ENCODE data around the gene WTAP.
A peak's percentile ranks its signal among the peaks of the same experiment; 100 is the strongest.
"Not testable (repeated sequence)": the region's sequence is repeated elsewhere in the genome, so short reads cannot be mapped to it uniquely, and the experiment has no call there.

The WTAP gene

GRCh38 chr6:159687341-159687740, 40.0 kb upstream of the WTAP start:
- peaks cover 38% of the 10 kb centered on the region for H3K36me3 ChIP-seq (ENCODE audit: insufficient read depth, low read length)
- no peak overlapping the region for H3K9ac ChIP-seq (ENCODE audit: low read length)
- H3K4me1 ChIP-seq (ENCODE audit: insufficient read depth, low read length): peaks cover 22% of the 10 kb centered on the region
- H3K4me3 ChIP-seq (ENCODE audit: low read depth in 1 of 2, low read length in 2 of 2): no peak overlapping the region
- H3K27ac ChIP-seq (ENCODE audit: low read depth, low read length): no peak overlapping the region
- no peaks in the 10 kb centered on the region for H3K27me3 ChIP-seq (ENCODE audit: control insufficient read depth in 1 of 2, insufficient read depth in 2 of 2, low read length in 2 of 2)
- no peaks in the 10 kb centered on the region for H3K9me3 ChIP-seq (ENCODE audit: low read length)

DNA sequence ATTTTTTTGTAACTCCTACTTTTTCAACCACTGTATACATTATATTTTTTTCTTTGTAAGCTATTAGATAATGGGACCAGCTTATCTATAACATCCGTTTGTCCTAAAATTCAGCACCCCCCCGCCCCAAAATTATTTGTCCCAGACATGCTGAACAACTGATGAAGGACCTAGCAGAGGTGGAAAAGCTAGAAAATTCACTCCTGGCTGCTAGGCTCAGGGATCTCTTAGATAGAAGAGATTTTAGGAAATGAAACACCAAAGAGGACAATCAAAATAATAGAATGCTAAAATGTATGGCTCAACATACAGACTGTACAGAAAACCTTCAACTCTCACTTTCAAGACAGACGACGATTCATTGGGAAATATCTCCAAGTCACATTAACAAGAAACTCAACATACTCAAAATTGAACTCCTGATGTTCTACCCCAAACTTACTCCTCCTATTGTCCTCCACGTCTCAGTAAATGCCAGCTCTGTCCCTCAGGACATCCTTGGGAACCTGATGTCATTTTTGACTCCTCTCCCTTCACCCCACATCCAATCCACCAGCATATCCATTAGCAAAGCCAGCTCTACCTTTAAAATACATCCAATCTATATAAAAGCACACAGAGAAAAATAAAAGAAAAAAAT, 38.9 kb upstream of the WTAP start:
- H3K36me3 ChIP-seq (ENCODE audit: insufficient read depth, low read length): peaks cover 38% of the 10 kb centered on the region
- H3K27ac ChIP-seq (ENCODE audit: low read depth, low read length): no peak overlapping the region
- no peak overlapping the region for H3K4me3 ChIP-seq (ENCODE audit: low read depth in 1 of 2, low read length in 2 of 2)
- no peaks in the 10 kb centered on the region for H3K27me3 ChIP-seq (ENCODE audit: control insufficient read depth in 1 of 2, insufficient read depth in 2 of 2, low read length in 2 of 2)
- H3K9ac ChIP-seq (ENCODE audit: low read length): no peak overlapping the region
- no peaks in the 10 kb centered on the region for H3K9me3 ChIP-seq (ENCODE audit: low read length)
- H3K4me1 ChIP-seq (ENCODE audit: insufficient read depth, low read length): peaks cover 20% of the 10 kb centered on the region

DNA sequence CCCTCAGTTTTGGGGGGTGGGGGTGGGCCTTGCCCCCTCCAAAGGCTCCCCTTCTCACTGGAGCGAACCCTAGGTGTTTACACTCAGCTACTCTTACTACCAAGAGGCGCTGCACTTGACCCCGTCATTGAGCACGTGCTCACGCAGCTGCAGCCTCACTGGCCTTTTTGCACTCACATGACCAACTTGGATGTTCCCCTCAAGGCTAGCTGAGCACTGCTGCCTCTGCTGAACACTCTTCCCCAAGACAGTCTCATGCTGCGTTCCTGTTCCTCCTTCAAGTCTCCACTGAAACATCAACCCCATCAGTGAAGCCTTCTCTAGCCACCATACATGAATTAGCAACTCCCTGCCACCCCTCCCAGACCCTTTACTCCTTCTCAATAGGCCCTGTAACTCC, 38.3 kb upstream of the WTAP start:
- Histone ChIP-seq H3K4me3 (ENCODE audit: low read depth in 1 of 2, low read length in 2 of 2) (no peak overlapping the region), H3K9ac (ENCODE audit: low read length) (no peak overlapping the region), H3K27me3 (ENCODE audit: control insufficient read depth in 1 of 2, insufficient read depth in 2 of 2, low read length in 2 of 2) (no peaks in the 10 kb centered on the region), H3K9me3 (ENCODE audit: low read length) (no peaks in the 10 kb centered on the region), H3K4me1 (ENCODE audit: insufficient read depth, low read length) (peaks cover 22% of the 10 kb centered on the region), H3K27ac (ENCODE audit: low read depth, low read length) (no peak overlapping the region), H3K36me3 (ENCODE audit: insufficient read depth, low read length) (peaks cover 32% of the 10 kb centered on the region)

- not testable (repeated sequence) for H3K4me3 ChIP-seq (ENCODE audit: low read depth in 1 of 2, low read length in 2 of 2); H3K9ac ChIP-seq (ENCODE audit: low read length); H3K9me3 ChIP-seq (ENCODE audit: low read length); H3K27ac ChIP-seq (ENCODE audit: low read depth, low read length); H3K27me3 ChIP-seq (ENCODE audit: control insufficient read depth in 1 of 2, insufficient read depth in 2 of 2, low read length in 2 of 2)
- Histone ChIP-seq H3K4me1 (ENCODE audit: insufficient read depth, low read length) (peaks cover 25% of the 10 kb centered on the region), H3K36me3 (ENCODE audit: insufficient read depth, low read length) (peaks cover 26% of the 10 kb centered on the region)
Measured at GRCh38 chr6:159690135-159690534, 37.2 kb upstream of the WTAP start.

DNA sequence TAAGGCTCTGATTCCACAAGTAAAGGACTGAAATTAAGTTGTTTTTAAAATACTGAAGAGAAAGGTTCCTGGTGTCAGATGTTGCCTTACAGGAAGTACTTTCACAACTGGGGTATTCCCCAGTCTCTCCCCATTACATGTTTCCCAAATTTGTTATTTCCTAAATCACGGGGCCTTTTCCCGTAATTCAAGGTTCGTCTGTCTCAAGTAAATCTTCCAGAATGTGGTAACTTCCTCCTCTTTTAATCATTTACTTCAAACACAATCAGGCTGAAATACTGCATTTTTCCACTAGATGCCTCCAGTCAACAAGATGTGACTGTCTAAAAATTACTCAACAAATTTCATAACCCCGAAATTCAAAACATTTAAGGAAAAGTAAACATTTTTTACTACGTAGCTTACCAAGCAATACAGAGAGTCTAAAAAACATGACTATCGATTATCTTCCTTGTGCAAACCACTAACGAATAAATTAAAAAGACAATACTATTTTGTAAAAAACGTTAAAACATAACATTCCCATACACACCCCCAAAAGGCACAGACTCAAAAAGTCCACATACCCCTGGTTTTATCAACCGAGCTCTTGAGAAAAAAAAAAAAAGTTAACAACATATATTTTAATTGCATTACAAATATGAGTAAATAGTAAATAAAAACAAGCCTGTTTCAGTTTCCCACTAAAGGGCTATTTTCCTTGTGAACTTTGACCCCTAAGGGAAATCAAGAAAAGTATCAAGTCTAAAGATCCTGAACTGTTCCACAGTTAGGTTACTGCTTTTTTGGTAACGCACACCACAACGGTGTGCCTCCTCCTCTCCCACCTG, 36.0 kb upstream of the WTAP start:
- Histone ChIP-seq H3K9me3 (ENCODE audit: low read length) (no peaks in the 10 kb centered on the region), H3K4me1 (ENCODE audit: insufficient read depth, low read length) (peaks cover 25% of the 10 kb centered on the region)

GRCh38 chr6:159691963-159692287, 35.4 kb upstream of the WTAP start:
- peak overlapping the region; percentile 62 to 98 for H3K4me3 ChIP-seq (ENCODE audit: low read depth in 1 of 2, low read length in 2 of 2)
- no peaks in the 10 kb centered on the region for H3K9me3 ChIP-seq (ENCODE audit: low read length)
- peak overlapping the region; percentile 94 for H3K27ac ChIP-seq (ENCODE audit: low read depth, low read length)
- H3K36me3 ChIP-seq (ENCODE audit: insufficient read depth, low read length): peaks cover 17% of the 10 kb centered on the region
- no peaks in the 10 kb centered on the region for H3K27me3 ChIP-seq (ENCODE audit: control insufficient read depth in 1 of 2, insufficient read depth in 2 of 2, low read length in 2 of 2)
- H3K9ac ChIP-seq (ENCODE audit: low read length): peak overlapping the region; percentile 83
- peaks cover 25% of the 10 kb centered on the region for H3K4me1 ChIP-seq (ENCODE audit: insufficient read depth, low read length)

More for the DNA sequence above, 36.0 kb upstream of the WTAP start:
- peak overlapping the region; percentile 83 for H3K9ac ChIP-seq (ENCODE audit: low read length)
- H3K36me3 ChIP-seq (ENCODE audit: insufficient read depth, low read length): peaks cover 17% of the 10 kb centered on the region
- no peaks in the 10 kb centered on the region for H3K27me3 ChIP-seq (ENCODE audit: control insufficient read depth in 1 of 2, insufficient read depth in 2 of 2, low read length in 2 of 2)
- H3K27ac ChIP-seq (ENCODE audit: low read depth, low read length): peak overlapping the region; percentile 94
- peak overlapping the region; percentile 62 to 98 for H3K4me3 ChIP-seq (ENCODE audit: low read depth in 1 of 2, low read length in 2 of 2)

DNA sequence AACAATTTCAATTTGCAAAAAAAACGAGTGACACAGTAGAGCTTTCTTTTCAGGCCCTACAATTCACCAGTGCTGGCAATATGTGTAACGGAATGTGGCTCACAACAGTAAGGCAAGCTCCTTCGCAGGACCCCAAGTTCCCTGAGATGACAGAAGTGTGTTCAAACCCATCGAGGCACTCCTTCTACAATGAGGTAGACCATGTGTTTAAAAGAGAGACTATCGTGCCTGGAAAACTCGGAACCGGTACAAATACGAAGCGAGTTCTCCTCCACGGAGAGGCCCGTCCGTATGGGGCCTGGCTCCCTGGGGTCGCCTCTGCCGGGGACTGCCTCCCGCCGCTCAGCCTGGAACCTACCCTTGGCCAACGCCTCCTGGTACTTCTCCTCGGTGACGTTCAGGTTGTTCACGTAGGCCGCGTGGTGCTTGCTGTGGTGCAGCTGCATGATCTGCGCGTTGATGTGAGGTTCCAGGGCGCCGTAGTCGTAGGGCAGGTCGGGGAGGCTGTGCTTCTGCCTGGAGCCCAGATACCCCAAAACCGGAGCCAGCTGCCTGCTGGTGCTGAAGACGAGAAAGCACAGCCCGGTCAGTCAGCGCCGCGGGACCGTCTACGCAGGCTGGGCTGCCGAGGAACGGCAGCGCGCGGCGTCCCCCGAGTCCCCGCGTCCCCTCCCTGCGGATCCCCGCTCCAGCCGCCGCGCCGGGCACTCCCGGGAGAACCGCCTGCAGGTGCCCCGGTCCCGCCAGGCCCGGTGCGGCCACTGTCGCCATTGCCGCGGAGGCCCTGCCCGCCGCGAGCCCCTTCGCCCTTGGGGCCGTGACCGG, 34.8 kb upstream of the WTAP start:
- Histone ChIP-seq H3K9me3 (ENCODE audit: low read length) (no peaks in the 10 kb centered on the region), H3K4me3 (ENCODE audit: low read depth in 1 of 2, low read length in 2 of 2) (peak overlapping the region; percentile 62 to 98), H3K4me1 (ENCODE audit: insufficient read depth, low read length) (peaks cover 25% of the 10 kb centered on the region), H3K27ac (ENCODE audit: low read depth, low read length) (peak overlapping the region; percentile 94), H3K27me3 (ENCODE audit: control insufficient read depth in 1 of 2, insufficient read depth in 2 of 2, low read length in 2 of 2) (no peaks in the 10 kb centered on the region), H3K36me3 (ENCODE audit: insufficient read depth, low read length) (peaks cover 17% of the 10 kb centered on the region), H3K9ac (ENCODE audit: low read length) (peak overlapping the region; percentile 83)

GRCh38 chr6:159693128-159693893, 34.0 kb upstream of the WTAP start, which contains the start of gene SOD2:
TSS of gene SOD2 (minus strand) at chr6:159693241. CDS start at chr6:159693167, 74 bp downstream.
- H3K27me3 ChIP-seq (ENCODE audit: control insufficient read depth in 1 of 2, insufficient read depth in 2 of 2, low read length in 2 of 2): no peaks in the 10 kb centered on the region
- peak within 1 kb of the TSS; percentile 94 for H3K27ac ChIP-seq (ENCODE audit: low read depth, low read length)
- no peaks in the 10 kb centered on the region for H3K9me3 ChIP-seq (ENCODE audit: low read length)
- peaks cover 22% of the 10 kb centered on the region for H3K4me1 ChIP-seq (ENCODE audit: insufficient read depth, low read length)
- H3K9ac ChIP-seq (ENCODE audit: low read length): peak within 1 kb of the TSS; percentile 83
- peaks cover 12% of the 10 kb centered on the region for H3K36me3 ChIP-seq (ENCODE audit: insufficient read depth, low read length)
- H3K4me3 ChIP-seq (ENCODE audit: low read depth in 1 of 2, low read length in 2 of 2): peak within 1 kb of the TSS; percentile 62 to 98

DNA sequence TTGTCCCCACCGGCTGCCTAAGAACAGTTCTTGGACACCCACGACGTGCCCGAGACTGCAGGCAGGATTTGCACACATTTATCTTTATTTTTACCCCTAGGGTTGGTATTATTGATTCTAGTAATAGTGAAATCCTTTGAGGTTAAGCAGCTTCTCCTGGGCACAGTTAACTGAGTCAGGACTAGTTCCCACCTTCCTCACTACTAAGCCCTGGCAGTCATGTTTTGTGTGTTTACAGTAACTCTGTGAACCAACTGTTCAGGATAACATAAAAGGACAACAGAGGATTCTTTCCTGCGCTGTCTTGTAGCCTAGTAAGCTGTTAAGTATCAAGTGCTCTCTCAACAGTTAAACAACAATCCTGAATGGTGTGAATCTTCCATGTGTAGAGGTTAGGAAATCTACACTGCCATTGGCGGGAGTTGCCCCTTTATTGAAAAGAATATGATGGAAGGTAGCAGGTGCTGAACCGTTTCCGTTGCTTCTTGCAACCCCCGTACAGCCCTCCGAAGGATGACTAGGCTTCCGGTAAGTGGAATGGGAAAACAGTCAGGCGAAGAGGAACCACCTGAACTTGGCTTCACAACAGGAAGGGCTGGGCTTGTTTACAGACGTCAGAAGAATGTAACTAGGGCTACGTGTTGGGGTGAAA, 33.3 kb upstream of the WTAP start:
- H3K9me3 ChIP-seq (ENCODE audit: low read length): no peaks in the 10 kb centered on the region
- peaks cover 15% of the 10 kb centered on the region for H3K4me1 ChIP-seq (ENCODE audit: insufficient read depth, low read length)
- peak overlapping the region; percentile 82 for H3K27ac ChIP-seq (ENCODE audit: low read depth, low read length)

GRCh38 chr6:159695984-159696383, 31.3 kb upstream of the WTAP start:
- Histone ChIP-seq H3K27ac (ENCODE audit: low read depth, low read length) (no peak overlapping the region), H3K4me1 (ENCODE audit: insufficient read depth, low read length) (peaks cover 15% of the 10 kb centered on the region), H3K9me3 (ENCODE audit: low read length) (no peaks in the 10 kb centered on the region), H3K9ac (ENCODE audit: low read length) (no peak overlapping the region), H3K4me3 (ENCODE audit: low read depth in 1 of 2, low read length in 2 of 2) (no peak overlapping the region), H3K27me3 (ENCODE audit: control insufficient read depth in 1 of 2, insufficient read depth in 2 of 2, low read length in 2 of 2) (no peaks in the 10 kb centered on the region), H3K36me3 (ENCODE audit: insufficient read depth, low read length) (no peaks in the 10 kb centered on the region)

More for the DNA sequence above, 33.3 kb upstream of the WTAP start:
- peaks cover 6% of the 10 kb centered on the region for H3K36me3 ChIP-seq (ENCODE audit: insufficient read depth, low read length)
- no peaks in the 10 kb centered on the region for H3K27me3 ChIP-seq (ENCODE audit: control insufficient read depth in 1 of 2, insufficient read depth in 2 of 2, low read length in 2 of 2)
- H3K9ac ChIP-seq (ENCODE audit: low read length): peak overlapping the region; percentile 64
- peak overlapping the region; percentile 60 to 98 for H3K4me3 ChIP-seq (ENCODE audit: low read depth in 1 of 2, low read length in 2 of 2)
